Spleen (tissue), 7 donors: ENCODE data around the gene ANKS1B.

ENCODE experiments used
- POLR2A ChIP-seq, 3 donors: fragments of 450-650 bp; IDR thresholded peaks; one replicate each; pipeline ENCODE4 v1.5.1; 2017; ENCODE audit warnings: antibody characterized with exemption in 3 of 3, mild to moderate bottlenecking in 1 of 3
- TF ChIP-seq, protein P1 (sequence below), 11 experiments: fragments of 200-600 bp in 7 of 11; fragments of 450-650 bp in 4 of 11; sonication (generic) in 4 of 11; IDR thresholded peaks in 8 of 11; conservative IDR thresholded peaks in 3 of 11; 1 replicate in 7 of 11; 2 replicates in 4 of 11; pipeline versions ENCODE4 v1.4.0 to v1.8.0; 2016 to 2021; ENCODE audit warnings: antibody characterized with exemption in 11 of 11, inconsistent platforms in 4 of 11, mild to moderate bottlenecking in 1 of 11
- donor health status: DM: no; HTN: no; CAD: no; lungs with moderate emphysema.
- donor health status: DM: no; HTN: no; CAD: no.
- donor health status: DM: no; HTN: no; CAD: no.

DNA sequence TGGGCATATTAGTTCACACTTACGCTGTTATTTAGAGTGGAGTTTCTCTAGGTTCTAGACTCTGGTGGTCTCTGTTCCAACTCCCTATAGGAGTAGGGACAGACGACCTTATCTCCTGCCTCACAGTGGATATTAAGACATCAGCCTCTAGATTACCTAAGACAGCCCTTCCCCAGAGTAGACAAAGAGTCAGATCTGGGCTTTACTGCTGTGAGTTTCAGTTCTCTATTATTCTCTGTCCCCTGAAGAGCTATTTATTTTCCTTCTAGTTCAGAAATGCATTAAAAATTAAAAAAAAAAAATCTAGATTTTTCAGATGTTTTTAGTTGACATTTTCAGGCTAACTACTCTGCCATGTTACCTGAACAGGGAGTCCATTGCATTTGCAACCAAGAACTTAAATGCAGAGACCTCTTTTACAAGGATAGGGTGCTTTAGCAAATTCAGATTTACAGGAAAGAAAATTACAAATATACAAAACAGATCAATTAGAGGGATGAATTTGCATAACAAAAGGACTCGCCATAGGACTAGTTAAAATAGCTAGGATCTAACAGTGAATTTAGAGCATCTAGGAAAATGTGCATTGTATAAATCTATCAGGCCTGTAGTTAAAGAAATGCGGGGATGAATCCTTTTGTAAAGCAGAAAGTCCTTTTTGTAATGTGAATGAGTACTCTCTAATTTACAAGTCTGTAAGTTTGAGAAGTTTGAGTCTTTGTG, 958.2 kb downstream of the ANKS1B start:
- TF ChIP-seq, protein P1, sequence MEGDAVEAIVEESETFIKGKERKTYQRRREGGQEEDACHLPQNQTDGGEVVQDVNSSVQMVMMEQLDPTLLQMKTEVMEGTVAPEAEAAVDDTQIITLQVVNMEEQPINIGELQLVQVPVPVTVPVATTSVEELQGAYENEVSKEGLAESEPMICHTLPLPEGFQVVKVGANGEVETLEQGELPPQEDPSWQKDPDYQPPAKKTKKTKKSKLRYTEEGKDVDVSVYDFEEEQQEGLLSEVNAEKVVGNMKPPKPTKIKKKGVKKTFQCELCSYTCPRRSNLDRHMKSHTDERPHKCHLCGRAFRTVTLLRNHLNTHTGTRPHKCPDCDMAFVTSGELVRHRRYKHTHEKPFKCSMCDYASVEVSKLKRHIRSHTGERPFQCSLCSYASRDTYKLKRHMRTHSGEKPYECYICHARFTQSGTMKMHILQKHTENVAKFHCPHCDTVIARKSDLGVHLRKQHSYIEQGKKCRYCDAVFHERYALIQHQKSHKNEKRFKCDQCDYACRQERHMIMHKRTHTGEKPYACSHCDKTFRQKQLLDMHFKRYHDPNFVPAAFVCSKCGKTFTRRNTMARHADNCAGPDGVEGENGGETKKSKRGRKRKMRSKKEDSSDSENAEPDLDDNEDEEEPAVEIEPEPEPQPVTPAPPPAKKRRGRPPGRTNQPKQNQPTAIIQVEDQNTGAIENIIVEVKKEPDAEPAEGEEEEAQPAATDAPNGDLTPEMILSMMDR (IDR thresholded peaks at IDR 0.05 in 8 of 11, conservative IDR thresholded peaks at IDR 0.05 in 3 of 11) = no peak
- no peak for TF ChIP-seq POLR2A (IDR thresholded peaks at IDR 0.05)
